ENCODE measurements around the gene IGSF21. TPM values are rescaled to one million over a fixed set of nuclear protein-coding genes. Genes with fewer than 3 reads are reported as not detected.

IGSF21 gene
- total RNA-seq, 1 donor from 2014 or later = 1.3 TPM

GRCh38 chr1:18110968-18111367, 3.4 kb downstream of the IGSF21 start:
- Mint-ChIP-seq H3K36me3 (ENCODE audit: unreplicated experiment) (no peaks in the 10 kb centered on the region), H3K27ac (ENCODE audit: unreplicated experiment) (no peak overlapping the region), H3K4me1 (ENCODE audit: low read depth, unreplicated experiment) (peaks cover 23% of the 10 kb centered on the region), H3K4me3 (ENCODE audit: unreplicated experiment) (peak overlapping the region; percentile 66), H3K9me3 (ENCODE audit: unreplicated experiment) (peaks cover 4% of the 10 kb centered on the region), H3K27me3 (ENCODE audit: unreplicated experiment) (peaks cover 35% of the 10 kb centered on the region)
- no peak for DNase-seq
- TF ChIP-seq CTCF (IDR thresholded peaks at IDR 0.05; ENCODE audit: partially characterized antibody, unreplicated experiment) = no peak

GRCh38 chr1:18111605-18112297, 4.2 kb downstream of the IGSF21 start:
- Mint-ChIP-seq H3K27me3 (ENCODE audit: unreplicated experiment) (peaks cover 31% of the 10 kb centered on the region), H3K36me3 (ENCODE audit: unreplicated experiment) (no peaks in the 10 kb centered on the region), H3K27ac (ENCODE audit: unreplicated experiment) (no peak overlapping the region), H3K4me3 (ENCODE audit: unreplicated experiment) (no peak overlapping the region), H3K9me3 (ENCODE audit: unreplicated experiment) (peaks cover 4% of the 10 kb centered on the region), H3K4me1 (ENCODE audit: low read depth, unreplicated experiment) (peaks cover 23% of the 10 kb centered on the region)
- no peak for TF ChIP-seq CTCF (IDR thresholded peaks at IDR 0.05; ENCODE audit: partially characterized antibody, unreplicated experiment)
- no peak for DNase-seq

GRCh38 chr1:18112611-18113010, 5.0 kb downstream of the IGSF21 start:
- Mint-ChIP-seq H3K27ac (ENCODE audit: unreplicated experiment) (no peak overlapping the region), H3K36me3 (ENCODE audit: unreplicated experiment) (no peaks in the 10 kb centered on the region), H3K27me3 (ENCODE audit: unreplicated experiment) (peaks cover 28% of the 10 kb centered on the region), H3K9me3 (ENCODE audit: unreplicated experiment) (peaks cover 4% of the 10 kb centered on the region), H3K4me1 (ENCODE audit: low read depth, unreplicated experiment) (peaks cover 23% of the 10 kb centered on the region), H3K4me3 (ENCODE audit: unreplicated experiment) (no peak overlapping the region)
- no peak for TF ChIP-seq CTCF (IDR thresholded peaks at IDR 0.05; ENCODE audit: partially characterized antibody, unreplicated experiment)
- no peak for DNase-seq

- TF ChIP-seq CTCF (IDR thresholded peaks at IDR 0.05; ENCODE audit: partially characterized antibody, unreplicated experiment) = no peak
- Mint-ChIP-seq H3K27me3 (ENCODE audit: unreplicated experiment) (peaks cover 22% of the 10 kb centered on the region), H3K9me3 (ENCODE audit: unreplicated experiment) (peaks cover 2% of the 10 kb centered on the region), H3K36me3 (ENCODE audit: unreplicated experiment) (no peaks in the 10 kb centered on the region), H3K4me3 (ENCODE audit: unreplicated experiment) (no peak overlapping the region), H3K27ac (ENCODE audit: unreplicated experiment) (no peak overlapping the region), H3K4me1 (ENCODE audit: low read depth, unreplicated experiment) (peaks cover 16% of the 10 kb centered on the region)
- DNase-seq = no peak
Observed at GRCh38 chr1:18114726-18115410, 7.3 kb downstream of the IGSF21 start.

- no peak overlapping the region for H3K4me3 Mint-ChIP-seq (ENCODE audit: unreplicated experiment)
- H3K9me3 Mint-ChIP-seq (ENCODE audit: unreplicated experiment) = no peaks in the 10 kb centered on the region
- DNase-seq = no peak
- peaks cover 22% of the 10 kb centered on the region for H3K27me3 Mint-ChIP-seq (ENCODE audit: unreplicated experiment)
- TF ChIP-seq CTCF (IDR thresholded peaks at IDR 0.05; ENCODE audit: partially characterized antibody, unreplicated experiment) = no peak
- no peaks in the 10 kb centered on the region for H3K36me3 Mint-ChIP-seq (ENCODE audit: unreplicated experiment)
- peaks cover 11% of the 10 kb centered on the region for H3K4me1 Mint-ChIP-seq (ENCODE audit: low read depth, unreplicated experiment)
- no peak overlapping the region for H3K27ac Mint-ChIP-seq (ENCODE audit: unreplicated experiment)
Observed at GRCh38 chr1:18116777-18117176, 9.2 kb downstream of the IGSF21 start.
